HG03342 (cell line): ENCODE results near the gene ADARB2.
"Not testable (repeated sequence)": the region's sequence is repeated elsewhere in the genome, so short reads cannot be mapped to it uniquely, and the experiment has no call there.

Experiments used
- ATAC-seq: cut with Tn5 transposase; IDR thresholded peaks from one replicate; pipeline ENCODE4 v1.9.1; 2021; ENCODE audit warnings: mild to moderate bottlenecking, moderate library complexity; ENCODE audit not compliant: unreplicated experiment

Gene ADARB2

GRCh38 chr10:1227510-1228402 is 509.6 kb downstream of the ADARB2 start:
- ATAC-seq: no peak

- not testable (repeated sequence) for ATAC-seq
Measured at GRCh38 chr10:1226907-1227306, 510.4 kb downstream of the ADARB2 start.

- ATAC-seq: not testable (repeated sequence)
Measured at GRCh38 chr10:1219874-1220273, 517.5 kb downstream of the ADARB2 start.

GRCh38 chr10:1217661-1218060 is 519.7 kb downstream of the ADARB2 start:
- no peak for ATAC-seq

GRCh38 chr10:1217237-1217587 is 520.1 kb downstream of the ADARB2 start:
- ATAC-seq: no peak

- ATAC-seq: no peak
Measured at GRCh38 chr10:1216574-1217236, 520.6 kb downstream of the ADARB2 start.

GRCh38 chr10:1215862-1216573 is 521.3 kb downstream of the ADARB2 start:
- no peak for ATAC-seq

GRCh38 chr10:1214882-1215540 is 522.3 kb downstream of the ADARB2 start:
- no peak for ATAC-seq

GRCh38 chr10:1214071-1214675 is 523.2 kb downstream of the ADARB2 start:
- ATAC-seq: no peak

- ATAC-seq: no peak
Measured at GRCh38 chr10:1213252-1214070, 523.9 kb downstream of the ADARB2 start.

- no peak for ATAC-seq
Measured at GRCh38 chr10:1212571-1213141, 524.7 kb downstream of the ADARB2 start.

GRCh38 chr10:1211844-1212570 is 525.3 kb downstream of the ADARB2 start:
- ATAC-seq: no peak

GRCh38 chr10:1210667-1211066 is 526.7 kb downstream of the ADARB2 start:
- no peak for ATAC-seq

- ATAC-seq: no peak
Measured at GRCh38 chr10:1209355-1209979, 527.9 kb downstream of the ADARB2 start.

GRCh38 chr10:1208366-1209311 is 528.7 kb downstream of the ADARB2 start:
- no peak for ATAC-seq

- ATAC-seq: no peak
Measured at GRCh38 chr10:1206601-1207000, 530.7 kb downstream of the ADARB2 start.

- ATAC-seq: no peak
Measured at GRCh38 chr10:1206101-1206500, 531.2 kb downstream of the ADARB2 start.
